NB4 (cell line): ENCODE results near the gene GSTM2.

Experiments used
- DNase-seq: peaks from one replicate; pipeline ENCODE4 v3.0.0; 2010; ENCODE audit warnings: low read depth
- H3K4me3 ChIP-seq: one replicate; pipeline ENCODE4 v1.5.1; 2011; ENCODE audit warnings: mild to moderate bottlenecking, low read depth, low read length, moderate library complexity
- CTCF ChIP-seq: IDR thresholded peaks from one replicate; pipeline ENCODE4 v1.5.1; 2012; ENCODE audit warnings: low read depth, low read length
- MYC ChIP-seq: IDR thresholded peaks from 2 replicates; pipeline ENCODE4 v1.6.1; 2011; ENCODE audit warnings: low read depth, low read length
- POLR2A ChIP-seq: IDR thresholded peaks from 2 replicates; pipeline ENCODE4 v1.6.1; 2011; ENCODE audit warnings: mild to moderate bottlenecking; ENCODE audit not compliant: insufficient read length; ENCODE audit errors: extremely low read depth
- TF ChIP-seq, protein P1 (sequence below): IDR thresholded peaks from 2 replicates; pipeline ENCODE4 v1.6.1; 2011; ENCODE audit warnings: low read depth, low read length

Gene GSTM2

GRCh38 chr1:109621379-109622136, 46.3 kb upstream of the GSTM2 start:
- peak overlapping the region; percentile 87 for H3K4me3 ChIP-seq
- TF ChIP-seq POLR2A, result no peak
- TF ChIP-seq CTCF, result no peak
- TF ChIP-seq, protein P1, sequence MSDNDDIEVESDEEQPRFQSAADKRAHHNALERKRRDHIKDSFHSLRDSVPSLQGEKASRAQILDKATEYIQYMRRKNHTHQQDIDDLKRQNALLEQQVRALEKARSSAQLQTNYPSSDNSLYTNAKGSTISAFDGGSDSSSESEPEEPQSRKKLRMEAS, result peak; percentile 70
- no peak for DNase-seq

DNA sequence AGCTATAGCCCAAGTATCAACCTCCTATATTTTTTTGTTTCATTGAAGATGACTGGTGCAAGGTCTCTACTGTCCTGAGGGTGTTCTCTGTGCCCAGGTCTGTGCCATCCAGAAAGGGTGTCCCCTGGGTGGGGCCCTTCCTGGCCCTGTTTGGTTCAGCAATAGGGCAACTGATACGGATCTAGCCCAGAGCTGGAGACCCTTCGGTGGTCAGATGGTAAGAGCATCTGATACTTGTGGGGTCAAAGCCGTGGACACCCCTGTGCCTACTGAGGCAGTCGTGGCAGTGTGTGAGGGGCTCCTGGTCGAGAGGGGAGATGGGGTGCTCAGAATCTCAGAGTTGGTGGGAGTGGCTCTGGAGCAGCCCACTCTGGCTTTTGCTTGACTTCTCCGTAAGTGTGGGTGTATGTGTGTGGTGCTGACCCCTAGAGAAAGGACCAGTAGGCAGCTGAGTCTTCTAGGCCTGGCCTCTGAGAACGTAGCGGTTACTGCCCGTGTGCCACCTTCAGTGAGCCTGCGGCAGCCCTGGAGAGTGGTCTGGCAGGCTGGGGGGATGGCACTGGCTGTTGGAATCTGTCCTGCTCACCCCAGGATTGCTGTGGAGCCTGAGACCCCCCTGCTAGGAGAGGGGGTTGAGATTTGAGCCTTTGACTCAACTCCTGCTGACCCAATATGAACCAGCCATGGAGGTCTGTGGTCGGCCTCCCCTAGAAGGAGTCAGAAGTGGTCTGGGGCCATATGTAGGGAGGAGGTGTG, 45.5 kb upstream of the GSTM2 start:
- DNase-seq, result no peak
- TF ChIP-seq CTCF (no peak), MYC (no peak), POLR2A (no peak)
- TF ChIP-seq, protein P1, result no peak
- H3K4me3 ChIP-seq, result peak overlapping the region; percentile 87

DNA sequence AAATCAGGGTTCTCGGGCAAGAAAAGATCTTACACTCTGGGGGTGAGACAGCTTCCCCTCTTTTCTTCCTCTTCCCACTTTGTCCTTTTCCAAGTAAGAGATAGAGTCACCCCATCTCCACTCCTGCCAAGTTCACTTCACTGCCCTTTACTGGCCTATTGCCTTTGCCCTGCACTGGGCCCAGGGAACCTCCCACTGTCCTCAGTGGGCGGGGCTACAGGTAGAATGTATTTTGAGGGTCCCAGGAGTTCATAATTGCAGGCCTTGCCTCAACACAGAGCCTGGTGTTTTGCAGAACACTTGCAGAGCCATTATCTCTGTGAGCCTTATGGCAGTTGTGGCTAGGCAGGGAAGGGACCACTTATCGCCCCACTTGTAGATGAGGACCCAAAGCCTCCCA, 45.0 kb upstream of the GSTM2 start:
- TF ChIP-seq, protein P1, result no peak
- TF ChIP-seq MYC, result no peak
- TF ChIP-seq POLR2A, result no peak
- TF ChIP-seq CTCF, result no peak
- peak overlapping the region; percentile 87 for H3K4me3 ChIP-seq
- no peak for DNase-seq

DNA sequence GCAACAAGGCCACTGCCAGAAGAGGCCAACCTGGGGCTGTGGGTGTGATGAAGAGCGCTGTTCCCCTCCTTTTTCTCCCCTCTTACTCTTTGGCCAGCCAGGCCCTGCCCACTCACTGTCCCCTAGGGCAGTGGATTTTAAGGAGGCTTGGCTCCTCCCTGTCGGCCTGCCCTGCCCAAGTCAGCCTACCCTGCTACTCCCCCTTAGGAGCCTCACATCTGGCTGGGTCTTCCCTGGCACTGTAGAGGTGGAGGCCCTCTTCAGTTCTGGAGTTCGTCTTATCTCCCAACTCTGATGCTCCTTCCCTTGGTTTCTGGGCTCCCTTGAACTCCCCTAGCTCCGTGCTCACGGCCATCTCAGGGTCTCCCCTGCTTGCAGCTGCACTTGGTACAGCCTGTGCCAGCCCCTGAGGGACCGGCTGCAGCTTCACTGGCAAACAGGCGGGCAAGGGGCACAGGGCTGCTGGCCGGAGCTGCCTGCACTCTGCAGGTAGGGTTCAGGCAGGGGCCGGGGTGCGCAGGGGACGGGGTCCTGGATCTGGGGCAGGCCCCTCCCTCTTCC, 44.2 kb upstream of the GSTM2 start:
- DNase-seq, result peak; percentile 43
- TF ChIP-seq, protein P1, result no peak
- no peak for TF ChIP-seq MYC
- TF ChIP-seq POLR2A, result no peak
- no peak for TF ChIP-seq CTCF
- H3K4me3 ChIP-seq, result peak overlapping the region; percentile 60

GRCh38 chr1:109624201-109625010, 43.5 kb upstream of the GSTM2 start:
- peak overlapping the region; percentile 60 for H3K4me3 ChIP-seq
- TF ChIP-seq, protein P1, result no peak
- TF ChIP-seq POLR2A (no peak), CTCF (no peak), MYC (no peak)
- peak; percentile 92 for DNase-seq
